CD4-positive, alpha-beta memory T cell (primary cell): Measurements from ENCODE around the gene PKLR. TPM values are rescaled to one million over a fixed set of nuclear protein-coding genes. Genes with fewer than 3 reads are reported as not detected.

Source experiments
- CTCF ChIA-PET: fragments of 350-600 bp; sonication (Branson Sonifier 250); formaldehyde crosslinking; loops from one replicate; lab custom pipeline; 2021; ENCODE audit warnings: inconsistent platforms; ENCODE audit not compliant: partially characterized antibody; lab: Charles Lee
- POLR2A ChIA-PET: fragments of 350-600 bp; sonication (Branson Sonifier 250); formaldehyde crosslinking; loops from one replicate; lab custom pipeline; 2021; ENCODE audit not compliant: partially characterized antibody; lab: Charles Lee
- DNase-seq, 5 donors: peaks; one replicate each; pipeline versions ENCODE4 v3.0.0 to v3.0.0-alpha.2; 2020 to 2022; ENCODE audit warnings: mixed read lengths in 1 of 5
- H3K27ac ChIP-seq: one replicate; pipeline ENCODE4 v1.7.0; 2013; ENCODE audit warnings: low read depth, low read length
- H3K27me3 ChIP-seq: 2 replicates; pipeline ENCODE4 v1.7.0; 2013; ENCODE audit warnings: mild to moderate bottlenecking, low read length, moderate library complexity; ENCODE audit not compliant: insufficient read depth
- H3K36me3 ChIP-seq: 2 replicates; pipeline ENCODE4 v1.7.0; 2013; ENCODE audit warnings: mild to moderate bottlenecking, low read length, moderate library complexity; ENCODE audit not compliant: insufficient read depth
- H3K4me1 ChIP-seq: 2 replicates; pipeline ENCODE4 v1.7.0; 2013; ENCODE audit warnings: mild to moderate bottlenecking, low read length, moderate library complexity; ENCODE audit not compliant: insufficient read depth
- H3K4me3 ChIP-seq, 2 donors: one replicate each; pipeline ENCODE4 v1.7.0; 2013; ENCODE audit warnings: low read length in 2 of 2, mild to moderate bottlenecking in 1 of 2
- H3K9me3 ChIP-seq, 2 donors: one replicate each; pipeline ENCODE4 v1.7.0; 2013; ENCODE audit warnings: low read length in 2 of 2, control low read depth in 1 of 2; ENCODE audit not compliant: control insufficient read depth in 1 of 2
- H3K27ac Mint-ChIP-seq, 7 donors: one replicate each; pipeline ENCODE4 v1.8.0; 2020 to 2021; ENCODE audit warnings: mixed read lengths in 7 of 7, mild to moderate bottlenecking in 6 of 7, inconsistent platforms in 3 of 7, moderate library complexity in 3 of 7
- H3K27me3 Mint-ChIP-seq, 2 donors: one replicate each; pipeline ENCODE4 v1.8.0; 2020 to 2021; ENCODE audit warnings: mixed read lengths in 2 of 2
- H3K36me3 Mint-ChIP-seq, 2 donors: one replicate each; pipeline ENCODE4 v1.8.0; 2020 to 2021; ENCODE audit warnings: mixed read lengths in 2 of 2, inconsistent platforms in 1 of 2, mild to moderate bottlenecking in 1 of 2
- H3K4me1 Mint-ChIP-seq, 4 donors: one replicate each; pipeline ENCODE4 v1.8.0; 2020 to 2021; ENCODE audit warnings: mixed read lengths in 4 of 4, mild to moderate bottlenecking in 1 of 4
- H3K4me3 Mint-ChIP-seq, 8 donors: one replicate each; pipeline ENCODE4 v1.8.0; 2020 to 2021; ENCODE audit warnings: mixed read lengths in 8 of 8, mild to moderate bottlenecking in 7 of 8, moderate library complexity in 6 of 8, inconsistent platforms in 3 of 8
- H3K9me3 Mint-ChIP-seq, 8 donors: one replicate each; pipeline ENCODE4 v1.8.0; 2020 to 2021; ENCODE audit warnings: mixed read lengths in 8 of 8, mild to moderate bottlenecking in 5 of 8, inconsistent platforms in 3 of 8, moderate library complexity in 1 of 8
- intact Hi-C: fragments of 100-400 bp; cut with micrococcal nuclease; formaldehyde crosslinking; loops from one replicate; pipeline ENCODE4 v1.15.1; 2023
- polyA plus RNA-seq, 2 donors: library from polyadenylated mRNA; unstranded; fragments of 300-500 nt; fragmentation: Illumina TruSeq; gene quantifications; one replicate each; pipeline ENCODE4 v1.2.3, GENCODE V29; 2021
- total RNA-seq, 2 experiments: library from RNA; stranded (reverse); gene quantifications; one replicate each; pipeline ENCODE4 v1.2.3, GENCODE V29; 2021

The PKLR gene
- total and polyA plus RNA-seq, 4 experiments from 2014 or later = not detected

- H3K27ac ChIP-seq = peak overlapping the region; percentile 96
- no peaks in the 10 kb centered on the region for H3K27me3 ChIP-seq
- Mint-ChIP-seq H3K36me3 (peaks cover 3 to 5% of the 10 kb centered on the region in 2 donors), H3K27ac (peak overlapping the region; percentile 69 to 93 (median 83)), H3K4me1 (peaks cover 15 to 49% (median 29%) of the 10 kb centered on the region in 4 donors), H3K27me3 (no peaks in the 10 kb centered on the region), H3K9me3 (no peaks in the 10 kb centered on the region), H3K4me3 (peak overlapping the region; percentile 70 to 91 (median 88))
- no peaks in the 10 kb centered on the region for H3K36me3 ChIP-seq
- DNase-seq = peak; percentile 73 to 84 (median 77)
- intact Hi-C loops = loop anchor here (1.0 to 10.0 kb wide), 8 partner anchors 15 to 386 kb away; partner anchors contain the start of genes ASH1L, CLK2, FDPS and HCN3
- H3K4me1 ChIP-seq = peaks cover 31% of the 10 kb centered on the region
- no peaks in the 10 kb centered on the region for H3K9me3 ChIP-seq
- ChIA-PET POLR2A (interaction anchor here (0.9 to 3.7 kb wide), 23 partner anchors 9 to 959 kb away, joined by 3 to 39 read pairs (median 7); partner anchors contain the start of genes ASH1L, CLK2, ENTREP3 and FDPS), CTCF (interaction anchor here (0.6 to 10.1 kb wide), 24 partner anchors 11 to 1402 kb away, joined by 3 to 143 read pairs (median 4); partner anchors contain the start of genes CLK2, ENTREP3, FDPS and HCN3)
- H3K4me3 ChIP-seq = peak overlapping the region; percentile 91 to 96
Observed at GRCh38 chr1:155323729-155324036, 22.4 kb upstream of the PKLR start.

GRCh38 chr1:155322953-155323728 is 21.9 kb upstream of the PKLR start:
- peaks cover 5 to 8% of the 10 kb centered on the region in 2 donors for H3K36me3 Mint-ChIP-seq
- Histone ChIP-seq H3K36me3 (no peaks in the 10 kb centered on the region), H3K27ac (peak overlapping the region; percentile 96), H3K9me3 (no peaks in the 10 kb centered on the region), H3K27me3 (no peaks in the 10 kb centered on the region), H3K4me1 (peaks cover 31% of the 10 kb centered on the region), H3K4me3 (peak overlapping the region; percentile 91 to 96)
- CTCF ChIA-PET = interaction anchor here (0.6 to 10.1 kb wide), 25 partner anchors 11 to 1402 kb away, joined by 3 to 143 read pairs (median 4); partner anchors contain the start of genes CLK2, ENTREP3, FDPS and HCN3
- DNase-seq = peak; percentile 76 to 88 (median 81)
- no peaks in the 10 kb centered on the region for H3K27me3 Mint-ChIP-seq
- intact Hi-C loops = loop anchor here (1.0 to 10.0 kb wide), 7 partner anchors 15 to 386 kb away; partner anchors contain the start of genes CLK2, FDPS, HCN3 and KRTCAP2
- POLR2A ChIA-PET = interaction anchor here (0.9 to 3.7 kb wide), 24 partner anchors 9 to 960 kb away, joined by 3 to 39 read pairs (median 6); partner anchors contain the start of genes ASH1L, CLK2, ENTREP3 and FDPS
- peak overlapping the region in 5 of 7 donors; percentile 22 to 92 (median 82) for H3K27ac Mint-ChIP-seq
- no peaks in the 10 kb centered on the region for H3K9me3 Mint-ChIP-seq
- peaks cover 15 to 50% (median 29%) of the 10 kb centered on the region in 4 donors for H3K4me1 Mint-ChIP-seq
- H3K4me3 Mint-ChIP-seq = peak overlapping the region; percentile 80 to 91 (median 88)

GRCh38 chr1:155322571-155322952 is 21.3 kb upstream of the PKLR start:
- peaks cover 31% of the 10 kb centered on the region for H3K4me1 ChIP-seq
- H3K36me3 ChIP-seq = no peaks in the 10 kb centered on the region
- intact Hi-C loops = loop anchor here (5.0 to 10.0 kb wide), 2 partner anchors 148 to 385 kb away; partner anchors contain the start of genes KRTCAP2, PMVK and TRIM46
- H3K27me3 ChIP-seq = no peaks in the 10 kb centered on the region
- peak overlapping the region; percentile 96 for H3K27ac ChIP-seq
- Mint-ChIP-seq H3K27ac (peak overlapping the region in 3 of 7 donors; percentile 25 to 41 (median 38)), H3K4me1 (peaks cover 15 to 50% (median 29%) of the 10 kb centered on the region in 4 donors), H3K4me3 (peak overlapping the region; percentile 39 to 78 (median 71)), H3K36me3 (peaks cover 5 to 12% of the 10 kb centered on the region in 2 donors), H3K27me3 (no peaks in the 10 kb centered on the region), H3K9me3 (no peaks in the 10 kb centered on the region)
- H3K9me3 ChIP-seq = no peaks in the 10 kb centered on the region
- H3K4me3 ChIP-seq = no peak overlapping the region
- ChIA-PET POLR2A (interaction anchor here (1.1 to 3.7 kb wide), 12 partner anchors 13 to 240 kb away, joined by 4 to 39 read pairs (median 10); partner anchors contain the start of genes ASH1L, CLK2, FDPS and MTX1), CTCF (interaction anchor here (0.8 to 10.1 kb wide), 11 partner anchors 9 to 129 kb away, joined by 3 to 143 read pairs (median 4); partner anchors contain the start of genes CLK2 and HCN3)
- DNase-seq = no peak

GRCh38 chr1:155321639-155322503 is 20.6 kb upstream of the PKLR start:
- H3K36me3 Mint-ChIP-seq = peaks cover 5 to 14% of the 10 kb centered on the region in 2 donors
- POLR2A ChIA-PET = interaction anchor here (0.6 to 3.7 kb wide), 12 partner anchors 14 to 1344 kb away, joined by 3 to 39 read pairs (median 9); partner anchors contain the start of genes CLK2, FDPS, JTB and SCAMP3
- no peaks in the 10 kb centered on the region for H3K9me3 Mint-ChIP-seq
- peaks cover 16 to 50% (median 29%) of the 10 kb centered on the region in 4 donors for H3K4me1 Mint-ChIP-seq
- no peak for DNase-seq
- intact Hi-C loops = loop anchor here (5.0 to 10.0 kb wide), 2 partner anchors 147 to 385 kb away; partner anchors contain the start of genes KRTCAP2, PMVK and TRIM46
- Histone ChIP-seq H3K9me3 (no peaks in the 10 kb centered on the region), H3K4me3 (no peak overlapping the region), H3K4me1 (peaks cover 31% of the 10 kb centered on the region), H3K27me3 (no peaks in the 10 kb centered on the region), H3K36me3 (no peaks in the 10 kb centered on the region), H3K27ac (no peak overlapping the region)
- no peaks in the 10 kb centered on the region for H3K27me3 Mint-ChIP-seq
- peak overlapping the region; percentile 39 to 85 (median 74) for H3K4me3 Mint-ChIP-seq
- peak overlapping the region in 4 of 7 donors; percentile 25 to 68 (median 40) for H3K27ac Mint-ChIP-seq
- CTCF ChIA-PET = interaction anchor here (0.8 to 10.1 kb wide), 11 partner anchors 8 to 115 kb away, joined by 3 to 143 read pairs (median 4); partner anchors contain the start of genes CLK2 and HCN3

GRCh38 chr1:155320661-155321617 is 19.7 kb upstream of the PKLR start, which contains the start of gene RUSC1:
Gene RUSC1, plus strand, starts transcription at chr1:155320894. Its CDS starts 880 bp downstream, at chr1:155321774.
- Histone ChIP-seq H3K4me3 (peak within 1 kb of the TSS in 1 of 2 donors; percentile 32), H3K27me3 (no peaks in the 10 kb centered on the region), H3K27ac (no peak within 1 kb of the TSS), H3K9me3 (no peaks in the 10 kb centered on the region), H3K36me3 (no peaks in the 10 kb centered on the region), H3K4me1 (peaks cover 31% of the 10 kb centered on the region)
- no peaks in the 10 kb centered on the region for H3K9me3 Mint-ChIP-seq
- H3K4me3 Mint-ChIP-seq = peak within 1 kb of the TSS; percentile 69 to 85 (median 76)
- H3K4me1 Mint-ChIP-seq = peaks cover 13 to 45% (median 25%) of the 10 kb centered on the region in 4 donors
- POLR2A ChIA-PET = interaction anchor here (0.6 to 3.7 kb wide), 10 partner anchors 13 to 236 kb away, joined by 3 to 39 read pairs (median 4); partner anchors contain the start of genes CLK2, FDPS, HCN3 and SCAMP3
- CTCF ChIA-PET = interaction anchor here (1.0 to 10.1 kb wide), 8 partner anchors 13 to 183 kb away, joined by 3 to 143 read pairs (median 8); partner anchors contain the start of genes CLK2 and HCN3
- peak; percentile 54 to 74 (median 62) for DNase-seq
- intact Hi-C loops = loop anchor here (5.0 to 10.0 kb wide), 2 partner anchors 146 to 384 kb away; partner anchors contain the start of genes KRTCAP2, PMVK and TRIM46
- peak within 1 kb of the TSS; percentile 28 to 82 (median 57) for H3K27ac Mint-ChIP-seq
- peaks cover 5 to 16% of the 10 kb centered on the region in 2 donors for H3K36me3 Mint-ChIP-seq
- H3K27me3 Mint-ChIP-seq = no peaks in the 10 kb centered on the region
